GM08714 (cell line): Measurements from ENCODE around the gene UNC13B.

Experiments used
- H3K4me3 ChIP-seq: fragments of 200-500 bp; sonication (Bioruptor generic); 2 replicates; pipeline ENCODE4 v1.5.1; 2014; ENCODE audit warnings: mild to moderate bottlenecking, low read length, inconsistent platforms
- ZNF274 ChIP-seq: IDR thresholded peaks from 2 replicates; pipeline ENCODE4 v1.6.1; 2012; ENCODE audit warnings: mild to moderate bottlenecking, low read depth, low read length

Gene UNC13B

DNA sequence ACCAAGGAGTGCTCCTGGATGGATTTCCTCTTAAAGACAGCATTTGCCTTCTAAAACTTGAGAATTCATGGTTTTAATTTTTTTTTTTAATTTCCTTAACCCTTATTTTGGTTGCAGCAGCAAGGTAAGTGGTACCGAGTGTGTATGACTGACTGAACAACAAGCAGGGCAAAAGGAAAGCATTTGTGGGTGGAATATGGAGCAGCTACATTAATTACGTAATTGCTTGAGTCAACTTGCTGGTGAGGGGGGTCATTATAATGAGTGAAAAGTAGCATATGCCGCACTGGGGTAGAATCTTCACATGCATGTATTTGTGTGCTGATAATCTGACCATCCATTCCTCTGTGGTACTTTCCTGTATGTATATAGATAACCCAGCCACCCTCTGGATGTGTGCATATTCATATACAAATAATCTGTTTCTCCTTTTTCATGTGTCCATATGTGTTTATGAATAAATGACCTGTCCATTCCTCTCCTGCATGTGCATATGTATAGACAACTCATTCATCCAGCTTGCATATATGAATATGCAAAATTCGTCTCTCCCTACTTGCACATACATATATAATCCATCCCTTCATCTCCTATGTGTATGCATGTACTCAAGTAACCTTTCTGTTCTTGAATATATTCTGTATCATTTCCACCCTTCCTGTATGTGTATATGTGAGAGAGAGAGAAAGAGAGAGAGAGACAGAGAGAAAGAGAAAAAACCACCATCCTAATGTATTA lies 180.6 kb downstream of the UNC13B start:
- no peak for TF ChIP-seq ZNF274
- no peak overlapping the region for H3K4me3 ChIP-seq

DNA sequence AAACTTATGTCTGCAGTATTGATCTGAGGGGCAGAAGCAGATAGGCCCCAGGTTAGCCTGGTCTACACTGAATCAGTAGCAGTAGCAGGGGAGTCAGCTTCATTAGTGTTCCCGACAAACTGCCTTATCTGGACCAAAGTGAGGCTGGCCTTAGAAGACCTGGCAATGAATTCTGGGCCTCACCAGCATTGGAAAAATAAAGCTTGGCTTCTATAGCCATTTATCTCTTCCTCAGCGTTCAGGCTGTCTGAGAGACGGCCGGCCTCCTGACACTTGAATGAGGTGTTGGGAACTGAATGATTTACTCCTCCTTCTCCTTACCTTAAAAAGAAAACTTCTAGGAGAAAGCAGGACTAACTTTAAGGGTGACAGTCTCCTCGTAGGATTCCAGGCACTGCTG lies 186.3 kb downstream of the UNC13B start:
- no peak for TF ChIP-seq ZNF274
- H3K4me3 ChIP-seq = no peak overlapping the region

DNA sequence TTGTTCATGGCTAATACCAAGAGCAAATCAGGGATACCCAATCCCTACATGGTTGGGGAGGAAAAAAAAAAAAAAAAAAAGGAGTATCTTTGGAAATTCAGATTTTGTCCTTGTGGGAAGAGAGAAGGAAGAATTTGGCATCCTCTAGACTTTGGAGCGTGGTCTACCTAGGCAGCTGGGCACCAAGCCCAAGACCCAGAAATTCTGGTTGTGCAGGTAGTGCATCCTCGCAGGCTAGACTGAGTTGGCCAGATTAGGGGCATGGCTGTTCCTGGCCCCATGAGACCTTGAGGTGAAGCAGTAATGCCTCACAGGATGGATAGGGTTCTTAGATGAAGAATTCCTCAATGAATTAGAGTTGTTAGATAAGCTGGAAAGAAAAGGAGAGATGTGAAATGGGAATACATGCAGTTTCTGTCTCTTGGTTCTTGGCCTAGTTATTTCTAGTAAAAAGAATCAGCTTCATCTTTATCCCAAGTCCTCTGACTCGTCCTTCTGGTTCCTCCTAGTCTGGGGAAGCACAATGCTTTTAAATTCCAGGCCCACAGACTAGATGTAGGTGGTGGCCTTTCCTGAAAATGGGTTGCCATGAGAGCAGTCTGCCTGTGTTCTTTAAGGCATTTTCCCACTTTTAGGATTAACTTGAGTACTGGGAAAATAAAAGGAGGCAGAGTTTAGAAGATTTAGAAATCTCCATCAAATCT lies 187.6 kb downstream of the UNC13B start:
- no peak overlapping the region for H3K4me3 ChIP-seq
- no peak for TF ChIP-seq ZNF274

DNA sequence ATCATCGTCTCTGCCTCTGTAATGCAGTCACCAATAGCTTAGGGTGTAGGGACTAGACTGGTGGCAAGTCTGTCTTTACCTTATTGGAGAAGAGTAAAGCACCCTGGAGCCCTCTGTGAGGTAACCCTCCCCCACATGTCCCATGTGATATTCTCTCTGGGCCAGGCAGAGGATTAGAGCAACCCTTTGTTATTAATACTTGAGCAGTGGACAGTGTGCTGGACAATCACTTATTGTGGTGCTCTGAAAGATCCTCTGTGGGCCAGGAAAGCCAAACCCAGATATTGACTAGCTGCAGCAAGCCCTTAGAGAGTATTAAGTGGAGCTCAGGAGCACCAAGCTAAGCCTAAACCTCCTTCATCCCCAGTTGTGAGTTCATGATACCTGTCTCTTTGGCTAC lies 188.4 kb downstream of the UNC13B start:
- no peak for TF ChIP-seq ZNF274
- no peak overlapping the region for H3K4me3 ChIP-seq

DNA sequence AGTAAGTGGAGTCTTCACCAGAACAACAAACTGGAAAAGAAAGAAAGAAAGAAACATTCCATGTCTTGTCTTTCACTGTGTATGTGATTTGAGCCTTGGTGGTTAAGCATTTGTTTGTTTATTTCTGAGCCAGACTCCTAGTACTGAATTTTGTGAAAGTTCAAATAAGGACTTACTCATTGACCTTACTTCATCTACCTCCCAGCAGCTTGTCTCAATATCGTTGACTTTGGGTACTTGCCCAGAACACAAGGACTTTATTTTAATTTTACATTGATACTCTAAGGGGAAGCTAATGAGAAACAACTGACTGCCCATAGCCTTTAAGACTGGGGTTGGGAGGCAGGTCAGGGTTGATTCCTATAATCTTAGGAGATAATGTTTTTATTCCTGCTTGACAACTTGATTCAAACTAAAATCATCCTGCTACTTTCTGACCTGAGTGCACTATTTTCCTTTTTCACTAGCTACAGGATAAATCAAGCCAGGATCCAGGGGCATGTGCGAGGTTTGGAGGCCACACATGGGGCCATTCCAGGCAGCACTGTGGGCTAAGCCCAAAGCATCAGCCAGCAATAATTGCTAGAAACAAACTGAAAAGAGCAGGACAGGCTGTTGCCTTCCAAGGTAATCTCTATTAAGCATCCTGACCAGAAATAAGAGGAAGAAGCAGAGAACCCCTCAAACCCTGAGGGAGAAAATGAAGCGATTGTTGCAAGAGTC lies 189.2 kb downstream of the UNC13B start:
- no peak overlapping the region for H3K4me3 ChIP-seq
- no peak for TF ChIP-seq ZNF274

DNA sequence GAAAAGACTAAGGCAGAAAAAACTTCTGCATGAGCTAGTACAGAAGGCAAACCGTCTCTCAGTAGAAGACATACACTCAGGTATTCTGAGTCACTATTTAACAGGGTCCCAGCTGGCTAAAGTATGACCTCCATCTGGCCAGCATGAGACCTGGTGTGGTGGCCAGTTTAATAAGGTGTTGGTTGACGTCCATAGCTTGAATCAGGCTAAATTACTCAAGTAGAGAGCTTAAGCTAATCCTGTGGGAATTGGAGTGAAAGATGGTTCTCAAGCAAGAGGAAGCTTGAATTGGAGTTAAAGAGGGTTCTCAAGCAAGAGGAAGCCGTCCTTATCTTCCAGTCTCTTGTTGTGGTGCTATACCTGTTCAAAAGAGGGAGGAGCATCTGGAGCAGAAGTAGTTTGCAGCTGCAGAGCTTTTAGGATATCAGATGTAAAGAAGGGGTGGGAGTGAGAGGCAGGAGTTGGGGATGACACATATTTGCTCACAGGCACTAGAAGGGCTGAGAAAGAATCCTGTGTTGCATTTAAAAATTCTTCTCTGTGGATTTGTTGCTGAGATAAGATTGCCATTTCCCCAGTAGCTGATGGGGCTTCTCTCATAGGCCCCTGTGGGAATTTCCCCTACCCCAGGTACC lies 192.0 kb downstream of the UNC13B start:
- no peak for TF ChIP-seq ZNF274
- no peak overlapping the region for H3K4me3 ChIP-seq

DNA sequence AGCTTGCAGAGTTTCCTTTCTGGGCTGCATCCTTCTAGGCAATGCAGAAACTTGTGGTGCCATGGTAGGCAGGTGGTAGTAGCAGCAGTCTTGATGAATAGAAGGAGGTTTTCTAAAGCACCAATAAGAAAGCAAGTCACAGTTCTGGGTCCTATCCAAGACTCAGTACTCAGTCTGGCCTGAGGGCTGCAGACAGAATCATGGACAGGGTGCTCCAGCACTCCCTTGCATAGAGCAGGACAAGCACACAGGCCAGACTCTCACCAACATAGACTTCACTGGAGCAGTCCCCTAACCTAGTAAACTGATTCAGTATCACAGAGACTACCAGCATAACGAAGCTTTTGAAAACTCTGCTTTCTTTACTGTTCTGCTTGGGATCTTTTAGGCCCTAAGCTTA lies 194.1 kb downstream of the UNC13B start:
- H3K4me3 ChIP-seq = no peak overlapping the region
- no peak for TF ChIP-seq ZNF274

DNA sequence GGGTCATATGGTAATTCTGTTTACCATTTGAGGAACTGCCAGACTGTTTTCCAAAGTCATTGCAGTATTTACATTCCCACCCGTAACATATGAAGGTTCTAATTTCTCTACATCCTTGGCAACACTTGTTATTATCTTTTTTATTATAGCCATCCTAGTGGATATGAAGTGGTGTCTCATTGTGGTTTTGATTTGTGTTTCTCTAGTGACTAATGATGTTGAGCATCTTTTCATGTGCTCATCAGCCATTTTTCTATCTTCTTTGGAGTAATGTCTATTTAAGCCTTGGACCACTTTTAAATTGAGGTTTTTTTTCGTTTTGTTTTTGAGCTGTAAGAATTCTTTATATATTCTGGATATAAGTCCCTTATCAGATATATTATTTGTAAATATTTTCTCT lies 195.3 kb downstream of the UNC13B start:
- no peak for TF ChIP-seq ZNF274
- H3K4me3 ChIP-seq = no peak overlapping the region

DNA sequence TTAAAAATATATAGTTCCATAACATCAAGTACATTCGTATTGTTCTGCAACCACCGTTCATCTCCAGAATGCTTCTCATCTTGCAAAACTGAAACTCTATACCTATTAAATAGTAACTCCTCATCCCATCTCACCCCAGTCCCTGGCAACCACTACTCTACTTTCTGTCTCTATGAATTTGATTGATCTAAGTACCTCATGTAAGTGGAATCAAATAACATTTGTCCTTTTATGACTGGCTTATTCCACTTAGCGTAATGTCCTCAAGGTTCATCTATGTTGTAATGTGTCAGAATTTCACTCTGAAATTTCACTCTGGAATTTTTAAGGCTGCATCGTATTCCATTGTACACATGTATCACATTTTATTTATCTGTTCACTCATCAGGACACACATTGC lies 196.0 kb downstream of the UNC13B start:
- H3K4me3 ChIP-seq = no peak overlapping the region
- TF ChIP-seq ZNF274 = no peak

DNA sequence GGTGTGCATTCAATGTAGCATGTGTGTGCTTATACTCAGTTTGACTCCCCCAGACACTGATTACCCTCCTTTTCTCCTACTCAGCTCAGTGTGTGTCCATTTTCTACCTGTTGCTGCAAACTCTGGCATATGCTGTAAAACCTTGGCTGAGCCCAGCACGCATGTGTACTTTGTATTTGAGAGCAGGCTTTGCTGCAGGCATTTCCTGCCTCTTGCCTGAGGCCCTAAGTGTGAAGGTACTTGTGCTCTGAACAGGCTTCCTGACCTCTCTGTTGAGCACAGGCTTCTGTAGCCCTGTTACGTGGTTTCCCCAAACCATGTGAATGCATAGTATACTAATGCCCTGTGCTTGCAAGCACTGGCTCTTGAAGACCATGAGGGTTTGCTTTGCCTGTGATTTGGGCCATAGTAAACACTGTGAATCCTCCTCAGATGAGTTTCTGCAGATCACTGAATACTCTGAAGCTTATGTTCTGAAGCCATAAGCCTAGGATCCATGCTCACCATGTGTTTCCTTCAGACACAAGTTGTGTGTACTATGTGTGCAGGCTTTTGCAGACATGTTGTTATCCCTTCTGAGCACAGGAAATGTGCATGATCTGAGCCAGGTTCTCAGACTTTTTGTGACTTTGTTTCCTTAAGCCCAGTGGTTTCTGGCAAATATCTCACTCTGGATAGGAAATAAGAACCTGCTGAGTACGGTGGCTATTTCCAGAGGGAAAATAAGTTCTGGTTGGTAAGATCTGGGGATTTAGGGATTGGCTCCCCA lies 203.2 kb downstream of the UNC13B start:
- no peak for TF ChIP-seq ZNF274
- no peak overlapping the region for H3K4me3 ChIP-seq

DNA sequence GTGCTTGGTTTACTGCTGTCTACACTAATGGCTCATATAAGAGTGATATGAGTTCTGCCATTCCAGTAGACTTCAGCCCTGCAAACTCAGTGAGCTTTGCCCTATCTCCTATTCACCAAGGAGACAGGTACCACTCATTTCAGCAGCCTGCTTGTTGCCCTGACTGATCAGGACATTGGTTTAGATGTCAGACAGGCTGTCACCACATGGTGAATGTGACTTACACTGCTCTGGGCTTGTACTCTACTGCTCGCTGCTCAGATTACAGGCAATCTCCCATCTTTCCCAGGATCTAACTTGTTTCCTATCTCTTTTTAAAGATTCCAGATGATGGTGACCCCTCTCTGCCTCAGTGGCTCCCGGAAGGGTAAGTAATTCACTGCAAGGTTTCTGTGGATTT lies 204.8 kb downstream of the UNC13B start:
- no peak for TF ChIP-seq ZNF274
- no peak overlapping the region for H3K4me3 ChIP-seq

DNA sequence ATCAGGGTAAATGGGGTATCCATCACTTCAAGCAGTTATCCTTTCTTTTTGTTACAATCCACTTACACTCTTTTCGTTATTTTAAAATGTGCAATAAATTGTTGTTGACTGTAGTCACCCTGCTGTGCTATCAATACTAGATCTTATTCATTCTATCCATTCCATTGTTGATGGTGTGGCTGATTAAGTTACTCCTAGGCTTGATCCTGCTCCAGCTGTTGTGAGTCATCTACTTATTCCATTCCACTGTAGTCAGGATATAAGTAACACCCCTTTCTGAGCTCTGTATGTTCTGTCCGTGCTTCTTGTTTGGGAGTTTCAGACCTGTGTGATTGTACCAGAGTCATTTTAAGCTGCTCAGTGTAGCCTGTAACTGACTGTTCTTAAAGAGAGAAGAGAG lies 205.6 kb downstream of the UNC13B start:
- TF ChIP-seq ZNF274 = no peak
- H3K4me3 ChIP-seq = no peak overlapping the region

DNA sequence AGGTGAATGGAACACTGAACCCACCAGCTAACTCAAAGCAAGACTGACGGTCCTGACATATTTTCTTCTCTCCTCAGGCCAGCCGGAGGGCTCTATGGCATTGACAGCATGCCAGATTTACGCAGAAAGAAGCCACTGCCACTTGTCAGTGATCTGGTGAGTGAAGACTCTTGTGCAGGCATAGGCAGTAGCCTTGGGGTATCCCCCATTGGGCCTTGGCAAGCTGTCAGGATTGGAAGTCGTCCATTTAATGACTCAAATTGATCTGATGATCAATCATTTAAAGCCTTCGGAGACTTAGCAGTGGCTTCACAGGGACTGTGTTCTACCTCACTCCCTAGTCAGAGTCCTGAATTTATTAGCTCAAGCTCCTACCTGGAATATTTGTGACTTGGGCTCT lies 208.4 kb downstream of the UNC13B start:
- no peak for TF ChIP-seq ZNF274
- H3K4me3 ChIP-seq = no peak overlapping the region

DNA sequence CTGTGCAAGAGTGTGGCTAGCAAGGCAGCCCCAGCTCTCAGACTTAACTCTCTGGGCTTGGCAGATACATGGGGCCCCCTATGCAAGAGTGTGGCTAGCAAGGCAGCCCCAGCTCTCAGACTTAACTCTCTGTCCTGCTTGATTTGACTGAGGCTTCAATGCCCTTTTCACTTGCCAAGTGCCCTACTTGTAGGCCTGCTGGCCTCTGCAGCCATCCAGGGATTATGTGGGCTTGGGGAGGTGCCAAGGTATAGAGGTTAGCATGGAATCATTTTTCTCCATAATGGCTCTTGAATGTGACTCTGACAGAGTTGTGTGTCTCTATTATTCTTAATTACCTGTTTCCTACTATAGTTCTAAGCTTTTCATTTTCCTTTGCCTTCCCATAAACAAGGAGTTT lies 212.6 kb downstream of the UNC13B start:
- no peak overlapping the region for H3K4me3 ChIP-seq
- no peak for TF ChIP-seq ZNF274

DNA sequence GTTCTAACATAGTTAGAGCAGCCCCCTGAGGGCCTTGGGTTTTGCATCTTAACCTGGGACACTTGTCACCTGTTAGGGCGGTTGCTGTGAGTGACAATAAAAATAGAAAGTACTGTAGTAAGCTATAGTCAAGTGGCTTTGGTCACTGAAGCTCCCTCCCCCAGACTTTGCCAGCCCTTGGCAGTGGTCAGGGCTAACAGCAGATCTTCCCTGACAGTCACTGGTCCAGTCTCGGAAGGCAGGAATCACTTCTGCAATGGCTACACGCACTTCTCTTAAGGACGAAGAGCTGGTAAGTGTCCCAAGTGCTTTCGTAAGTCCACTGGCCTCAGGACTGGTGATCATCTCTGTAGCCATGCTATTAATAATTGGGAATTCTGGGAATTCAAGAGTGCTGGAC lies 213.1 kb downstream of the UNC13B start:
- TF ChIP-seq ZNF274 = no peak
- H3K4me3 ChIP-seq = no peak overlapping the region
